HG03135 (cell line): Measurements from ENCODE around the gene SVOP.

Experiments
- ATAC-seq: cut with Tn5 transposase; IDR thresholded peaks from one replicate; pipeline ENCODE4 v1.9.1; 2021; ENCODE audit warnings: mild to moderate bottlenecking, moderate library complexity; ENCODE audit not compliant: unreplicated experiment

The SVOP gene

GRCh38 chr12:108980831-108981618 is 39.8 kb downstream of the SVOP start:
- ATAC-seq = no peak

GRCh38 chr12:108977360-108977759 is 43.5 kb downstream of the SVOP start:
- ATAC-seq = no peak

- ATAC-seq = no peak
Measured at GRCh38 chr12:108975024-108975593, 45.8 kb downstream of the SVOP start.

- ATAC-seq = no peak
Measured at GRCh38 chr12:108973629-108974152, 47.2 kb downstream of the SVOP start.

GRCh38 chr12:108972358-108972757 is 48.5 kb downstream of the SVOP start:
- no peak for ATAC-seq

GRCh38 chr12:108969622-108970021 is 51.2 kb downstream of the SVOP start:
- no peak for ATAC-seq

- ATAC-seq = no peak
Measured at GRCh38 chr12:108967869-108968540, 52.9 kb downstream of the SVOP start.

- ATAC-seq = no peak
Measured at GRCh38 chr12:108966378-108967151, 54.3 kb downstream of the SVOP start.

- no peak for ATAC-seq
Measured at GRCh38 chr12:108965886-108966285, 55.0 kb downstream of the SVOP start.

GRCh38 chr12:108964371-108965352 is 56.2 kb downstream of the SVOP start:
- ATAC-seq = no peak

- ATAC-seq = no peak
Measured at GRCh38 chr12:108962256-108962655, 58.6 kb downstream of the SVOP start.

GRCh38 chr12:108959748-108960655 is 60.9 kb downstream of the SVOP start:
- ATAC-seq = no peak

GRCh38 chr12:108955225-108955835 is 65.5 kb downstream of the SVOP start:
- ATAC-seq = no peak

GRCh38 chr12:108950991-108951739 is 69.7 kb downstream of the SVOP start:
- no peak for ATAC-seq

GRCh38 chr12:108949976-108950375 is 70.9 kb downstream of the SVOP start:
- no peak for ATAC-seq

- ATAC-seq = no peak
Measured at GRCh38 chr12:108948367-108948766, 72.5 kb downstream of the SVOP start.

GRCh38 chr12:108947097-108947496 is 73.8 kb downstream of the SVOP start:
- ATAC-seq = no peak

GRCh38 chr12:108940138-108940537 is 80.7 kb downstream of the SVOP start:
- ATAC-seq = no peak
